HG03521 (cell line): ENCODE data around the gene SLC35E1.

Source experiments
- ATAC-seq: cut with Tn5 transposase; IDR thresholded peaks from one replicate; pipeline ENCODE4 v1.9.1; 2021; ENCODE audit warnings: mild to moderate bottlenecking, moderate library complexity; ENCODE audit not compliant: unreplicated experiment

Gene SLC35E1

GRCh38 chr19:16599655-16600346 lies 27.6 kb upstream of the SLC35E1 start:
- ATAC-seq = no peak

GRCh38 chr19:16598848-16599247 lies 26.6 kb upstream of the SLC35E1 start:
- no peak for ATAC-seq

- no peak for ATAC-seq
Measured at GRCh38 chr19:16596399-16596798, 24.2 kb upstream of the SLC35E1 start.

- ATAC-seq = no peak
Measured at GRCh38 chr19:16595097-16595496, 22.9 kb upstream of the SLC35E1 start.

GRCh38 chr19:16594681-16595091 lies 22.5 kb upstream of the SLC35E1 start:
- ATAC-seq = no peak

- no peak for ATAC-seq
Measured at GRCh38 chr19:16594131-16594586, 21.9 kb upstream of the SLC35E1 start.

- no peak for ATAC-seq
Measured at GRCh38 chr19:16593181-16593580, 21.0 kb upstream of the SLC35E1 start.

- ATAC-seq = no peak
Measured at GRCh38 chr19:16591803-16592556, 19.8 kb upstream of the SLC35E1 start.

GRCh38 chr19:16590876-16591802 lies 18.9 kb upstream of the SLC35E1 start:
- no peak for ATAC-seq

GRCh38 chr19:16589917-16590316 lies 17.7 kb upstream of the SLC35E1 start:
- no peak for ATAC-seq

GRCh38 chr19:16588824-16589577 lies 16.8 kb upstream of the SLC35E1 start:
- no peak for ATAC-seq

GRCh38 chr19:16587833-16588823 lies 15.9 kb upstream of the SLC35E1 start:
- no peak for ATAC-seq

- no peak for ATAC-seq
Measured at GRCh38 chr19:16586991-16587832, 15.0 kb upstream of the SLC35E1 start.

- ATAC-seq = no peak
Measured at GRCh38 chr19:16586477-16586871, 14.3 kb upstream of the SLC35E1 start.

- peak; percentile 26 for ATAC-seq
Measured at GRCh38 chr19:16585808-16586476, 13.7 kb upstream of the SLC35E1 start.

- ATAC-seq = no peak
Measured at GRCh38 chr19:16585094-16585801, 13.0 kb upstream of the SLC35E1 start.
